ENCODE measurements around the gene CD59. TPM values are rescaled to one million over a fixed set of nuclear protein-coding genes. Genes with fewer than 3 reads are reported as not detected.

CD59 gene
- polyA plus RNA-seq, 3 donors, result 3.7 to 34.9 (median 21.1) TPM

- no peak overlapping the region for H2AFZ ChIP-seq (ENCODE audit: insufficient read depth, low read depth, low read length, poor library complexity, severe bottlenecking)
- H3K36me3 Mint-ChIP-seq, result peaks cover 9% of the 10 kb centered on the region in 2 donors
- H3K9me3 Mint-ChIP-seq, result no peaks in the 10 kb centered on the region
- H3K4me3 Mint-ChIP-seq, result no peak overlapping the region
- 96% methylated on average over 4 of the region's 5 CpGs for WGBS (ENCODE audit: insufficient coverage)
- H3K27ac ChIP-seq (ENCODE audit: low read depth in 1 of 2, low read length in 2 of 2), result no peak overlapping the region
- intact Hi-C loops (cut with micrococcal nuclease), result no loop called here
- H3K9me3 ChIP-seq (replicated peaks in 1 of 2; ENCODE audit: control insufficient read depth in 1 of 2, insufficient read depth in 1 of 2, low read length in 2 of 2), result no peaks in the 10 kb centered on the region
- peaks cover 0 to 4% (median 0%) of the 10 kb centered on the region in 3 donors for H3K27me3 Mint-ChIP-seq (ENCODE audit: low read depth in 3 of 3)
- no peak for DNase-seq
- H3K4me1 ChIP-seq (ENCODE audit: control insufficient read depth in 1 of 2, insufficient read depth in 2 of 2, low read length in 2 of 2), result peaks cover 12 to 14% of the 10 kb centered on the region in 2 donors
- H3K36me3 ChIP-seq (replicated peaks in 1 of 2; ENCODE audit: control insufficient read depth in 1 of 2, insufficient read depth in 2 of 2, low read length in 2 of 2), result no peaks in the 10 kb centered on the region
- peaks cover 23% of the 10 kb centered on the region for H3K4me1 Mint-ChIP-seq
- no peak overlapping the region for H3K27ac Mint-ChIP-seq
- H3K4me2 ChIP-seq (replicated peaks; ENCODE audit: extremely low read depth, low read length, poor library complexity, severe bottlenecking), result no peak overlapping the region
- H4K20me1 ChIP-seq (ENCODE audit: insufficient read depth, low read length), result no peaks in the 10 kb centered on the region
- no peaks in the 10 kb centered on the region for H3K79me2 ChIP-seq (ENCODE audit: insufficient read depth, low read length)
- TF ChIP-seq CTCF (IDR thresholded peaks at IDR 0.05), result no peak
- no peak overlapping the region for H3K9ac ChIP-seq (ENCODE audit: insufficient read depth, low read length, poor library complexity, severe bottlenecking)
- H3K4me3 ChIP-seq (replicated peaks in 1 of 3; ENCODE audit: low read depth in 2 of 3, low read length in 3 of 3), result no peak overlapping the region
- no peaks in the 10 kb centered on the region for H3K27me3 ChIP-seq (ENCODE audit: control insufficient read depth in 2 of 2, insufficient read depth in 2 of 2, low read length in 2 of 2)
Measured at GRCh38 chr11:33721984-33722383, 14.2 kb downstream of the CD59 start.

- no CpG with 5 or more reads among the region's 1 CpG for WGBS (ENCODE audit: insufficient coverage)
Measured at GRCh38 chr11:33721426-33721825, 14.8 kb downstream of the CD59 start.

More at GRCh38 chr11:33721426-33721825, 14.8 kb downstream of the CD59 start:
- no peaks in the 10 kb centered on the region for H3K9me3 ChIP-seq (replicated peaks in 1 of 2; ENCODE audit: control insufficient read depth in 1 of 2, insufficient read depth in 1 of 2, low read length in 2 of 2)
- peaks cover 9 to 12% of the 10 kb centered on the region in 2 donors for H3K36me3 Mint-ChIP-seq
- no peak overlapping the region for H3K27ac ChIP-seq (ENCODE audit: low read depth in 1 of 2, low read length in 2 of 2)
- no peaks in the 10 kb centered on the region for H3K9me3 Mint-ChIP-seq
- intact Hi-C loops (cut with micrococcal nuclease), result no loop called here
- H3K27me3 Mint-ChIP-seq (ENCODE audit: low read depth in 3 of 3), result peaks cover 0 to 4% (median 0%) of the 10 kb centered on the region in 3 donors
- TF ChIP-seq CTCF (IDR thresholded peaks at IDR 0.05), result no peak
- no peaks in the 10 kb centered on the region for H4K20me1 ChIP-seq (ENCODE audit: insufficient read depth, low read length)
- no peak overlapping the region for H2AFZ ChIP-seq (ENCODE audit: insufficient read depth, low read depth, low read length, poor library complexity, severe bottlenecking)
- H3K4me3 ChIP-seq (replicated peaks in 1 of 3; ENCODE audit: low read depth in 2 of 3, low read length in 3 of 3), result no peak overlapping the region
- DNase-seq, result no peak
- H3K27ac Mint-ChIP-seq, result peak overlapping the region in 2 of 7 donors; percentile 34 to 66
- no peak overlapping the region for H3K4me3 Mint-ChIP-seq
- no peaks in the 10 kb centered on the region for H3K79me2 ChIP-seq (ENCODE audit: insufficient read depth, low read length)
- peaks cover 23% of the 10 kb centered on the region for H3K4me1 Mint-ChIP-seq
- H3K27me3 ChIP-seq (ENCODE audit: control insufficient read depth in 2 of 2, insufficient read depth in 2 of 2, low read length in 2 of 2), result no peaks in the 10 kb centered on the region
- H3K36me3 ChIP-seq (replicated peaks in 1 of 2; ENCODE audit: control insufficient read depth in 1 of 2, insufficient read depth in 2 of 2, low read length in 2 of 2), result no peaks in the 10 kb centered on the region
- H3K9ac ChIP-seq (ENCODE audit: insufficient read depth, low read length, poor library complexity, severe bottlenecking), result no peak overlapping the region
- peaks cover 12 to 14% of the 10 kb centered on the region in 2 donors for H3K4me1 ChIP-seq (ENCODE audit: control insufficient read depth in 1 of 2, insufficient read depth in 2 of 2, low read length in 2 of 2)
- no peak overlapping the region for H3K4me2 ChIP-seq (replicated peaks; ENCODE audit: extremely low read depth, low read length, poor library complexity, severe bottlenecking)

All from CD14-positive monocyte (primary cell).